Keratinocyte (primary cell): ENCODE results near the gene DCTD.

ENCODE experiments used
- CTCF ChIP-seq, 3 experiments: IDR thresholded peaks in 1 of 3; conservative IDR thresholded peaks in 1 of 3; optimal IDR thresholded peaks in 1 of 3; 2 replicates in 2 of 3; 3 replicates in 1 of 3; pipeline versions ENCODE3 to v1.5.1; 2011; ENCODE audit warnings: low read length in 3 of 3, mild to moderate bottlenecking in 3 of 3, moderate library complexity in 2 of 3, control low read depth in 1 of 3, inconsistent platforms in 1 of 3; ENCODE audit not compliant: insufficient read depth in 2 of 3; ENCODE audit errors: extremely low read depth in 1 of 3
- EZH2 ChIP-seq: IDR thresholded peaks from one replicate; pipeline ENCODE4 v1.6.1; 2012; ENCODE audit warnings: inconsistent platforms, mild to moderate bottlenecking, low read length, moderate library complexity

- no peak for TF ChIP-seq EZH2
- no peak for TF ChIP-seq CTCF (optimal IDR thresholded peaks at IDR 0.05 in 1 of 3, IDR thresholded peaks at IDR 0.05 in 1 of 3, conservative IDR thresholded peaks at IDR 0.05 in 1 of 3; ENCODE audit: extremely low read depth in 1 of 3, insufficient read depth in 2 of 3, low read length in 3 of 3)
These were observed 68.5 kb downstream of the DCTD start for GRCh38 chr4:182848685-182849084.
